Mammary epithelial cell (primary cell): Measurements from ENCODE around the gene CEP89.

Experiments used
- EZH2 ChIP-seq: IDR thresholded peaks from 2 replicates; pipeline ENCODE4 v1.6.1; 2012; ENCODE audit warnings: low read length, inconsistent platforms, borderline replicate concordance
- TF ChIP-seq, protein P1 (sequence below), 2 donors: IDR thresholded peaks in 1 of 2; conservative IDR thresholded peaks in 1 of 2; 2 replicates each; pipeline ENCODE4 v1.5.1; 2011 to 2012; ENCODE audit warnings: inconsistent platforms in 2 of 2, low read length in 2 of 2, mild to moderate bottlenecking in 2 of 2, control low read depth in 1 of 2, low read depth in 1 of 2; ENCODE audit not compliant: insufficient read depth in 1 of 2; ENCODE audit errors: extremely low read depth in 1 of 2

GRCh38 chr19:32829345-32829896 lies 142.3 kb downstream of the CEP89 start:
- TF ChIP-seq, protein P1, sequence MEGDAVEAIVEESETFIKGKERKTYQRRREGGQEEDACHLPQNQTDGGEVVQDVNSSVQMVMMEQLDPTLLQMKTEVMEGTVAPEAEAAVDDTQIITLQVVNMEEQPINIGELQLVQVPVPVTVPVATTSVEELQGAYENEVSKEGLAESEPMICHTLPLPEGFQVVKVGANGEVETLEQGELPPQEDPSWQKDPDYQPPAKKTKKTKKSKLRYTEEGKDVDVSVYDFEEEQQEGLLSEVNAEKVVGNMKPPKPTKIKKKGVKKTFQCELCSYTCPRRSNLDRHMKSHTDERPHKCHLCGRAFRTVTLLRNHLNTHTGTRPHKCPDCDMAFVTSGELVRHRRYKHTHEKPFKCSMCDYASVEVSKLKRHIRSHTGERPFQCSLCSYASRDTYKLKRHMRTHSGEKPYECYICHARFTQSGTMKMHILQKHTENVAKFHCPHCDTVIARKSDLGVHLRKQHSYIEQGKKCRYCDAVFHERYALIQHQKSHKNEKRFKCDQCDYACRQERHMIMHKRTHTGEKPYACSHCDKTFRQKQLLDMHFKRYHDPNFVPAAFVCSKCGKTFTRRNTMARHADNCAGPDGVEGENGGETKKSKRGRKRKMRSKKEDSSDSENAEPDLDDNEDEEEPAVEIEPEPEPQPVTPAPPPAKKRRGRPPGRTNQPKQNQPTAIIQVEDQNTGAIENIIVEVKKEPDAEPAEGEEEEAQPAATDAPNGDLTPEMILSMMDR (conservative IDR thresholded peaks at IDR 0.05 in 1 of 2, IDR thresholded peaks at IDR 0.05 in 1 of 2; ENCODE audit: extremely low read depth in 1 of 2, insufficient read depth in 1 of 2, low read depth in 1 of 2, low read length in 2 of 2), result no peak
- TF ChIP-seq EZH2, result no peak
